Stomach smooth muscle (tissue), 2 donors: ENCODE measurements around the gene CELF5.

ENCODE experiments used
- H3K27ac ChIP-seq: one replicate; pipeline ENCODE4 v1.7.0; 2013; ENCODE audit warnings: mild to moderate bottlenecking, low read length, inconsistent platforms
- H3K27me3 ChIP-seq, 2 donors: one replicate each; pipeline ENCODE4 v1.7.0; 2013; ENCODE audit warnings: low read length in 2 of 2; ENCODE audit not compliant: insufficient read depth in 2 of 2, control insufficient read depth in 1 of 2
- H3K36me3 ChIP-seq, 2 donors: one replicate each; pipeline ENCODE4 v1.7.0; 2013; ENCODE audit warnings: low read length in 2 of 2; ENCODE audit not compliant: control insufficient read depth in 2 of 2, insufficient read depth in 2 of 2
- H3K4me1 ChIP-seq: one replicate; pipeline ENCODE4 v1.7.0; 2013; ENCODE audit warnings: low read length; ENCODE audit not compliant: control insufficient read depth, insufficient read depth
- H3K4me3 ChIP-seq, 2 donors: one replicate each; pipeline ENCODE4 v1.7.0; 2013; ENCODE audit warnings: low read length in 2 of 2
- H3K9ac ChIP-seq, 2 donors: one replicate each; pipeline ENCODE4 v1.7.0; 2013; ENCODE audit warnings: low read length in 2 of 2, mild to moderate bottlenecking in 1 of 2
- H3K9me3 ChIP-seq, 2 donors: one replicate each; pipeline ENCODE4 v1.7.0; 2013; ENCODE audit warnings: low read length in 2 of 2; ENCODE audit not compliant: control insufficient read depth in 2 of 2
- donor health status: healthy.
- donor health status: Pancreatic carcinoma.

Gene CELF5

GRCh38 chr19:3316132-3316648, 91.7 kb downstream of the CELF5 start:
- Histone ChIP-seq H3K9me3 (no peaks in the 10 kb centered on the region), H3K9ac (no peak overlapping the region), H3K4me3 (no peak overlapping the region), H3K27me3 (peaks cover 30 to 34% of the 10 kb centered on the region in 2 donors), H3K27ac (no peak overlapping the region), H3K36me3 (no peaks in the 10 kb centered on the region), H3K4me1 (no peaks in the 10 kb centered on the region)

- no peak overlapping the region for H3K4me3 ChIP-seq
- H3K9ac ChIP-seq, result no peak overlapping the region
- H3K27ac ChIP-seq, result no peak overlapping the region
- H3K27me3 ChIP-seq, result peaks cover 26 to 30% of the 10 kb centered on the region in 2 donors
- H3K36me3 ChIP-seq, result no peaks in the 10 kb centered on the region
- H3K4me1 ChIP-seq, result no peaks in the 10 kb centered on the region
- no peaks in the 10 kb centered on the region for H3K9me3 ChIP-seq
These were observed 92.3 kb downstream of the CELF5 start for GRCh38 chr19:3316659-3317207.

DNA sequence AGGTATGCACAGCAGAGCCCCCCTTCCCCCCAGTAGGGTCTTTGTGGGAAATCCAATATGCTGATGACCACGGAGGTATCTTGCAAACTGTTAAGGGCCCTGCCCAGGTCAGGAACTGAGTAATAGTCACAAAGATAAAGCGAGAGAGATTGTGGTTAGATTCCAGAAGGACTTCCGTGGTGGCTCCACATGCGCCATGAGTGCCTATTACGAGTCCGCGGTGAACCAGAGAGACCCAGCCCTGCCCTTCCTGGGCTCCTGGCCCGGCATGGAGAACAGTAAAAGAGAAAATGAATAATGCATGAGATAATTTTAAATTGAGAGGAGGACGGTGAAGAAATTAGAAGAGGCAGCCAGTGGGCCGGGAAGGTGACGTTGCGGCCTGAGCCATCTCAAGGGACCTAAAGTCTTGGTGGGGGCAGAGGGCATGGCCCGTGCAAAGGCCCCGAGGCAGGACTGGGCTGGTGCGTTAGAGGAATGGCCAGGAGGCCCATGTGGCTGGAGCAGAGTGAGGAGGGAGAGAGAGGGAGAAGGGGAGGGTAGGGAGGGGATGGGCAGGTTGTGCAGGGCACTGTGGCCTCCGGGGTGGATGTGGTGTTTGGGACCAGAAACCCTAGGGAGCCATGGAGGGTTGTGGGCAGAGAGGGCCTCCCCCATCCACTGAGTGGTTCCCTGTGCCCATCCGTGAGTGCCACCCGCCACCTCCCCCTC, 95.3 kb downstream of the CELF5 start:
- H3K9ac ChIP-seq, result no peak overlapping the region
- no peaks in the 10 kb centered on the region for H3K36me3 ChIP-seq
- no peak overlapping the region for H3K4me3 ChIP-seq
- H3K9me3 ChIP-seq, result no peaks in the 10 kb centered on the region
- no peak overlapping the region for H3K27ac ChIP-seq
- peaks cover 14 to 20% of the 10 kb centered on the region in 2 donors for H3K27me3 ChIP-seq
- H3K4me1 ChIP-seq, result no peaks in the 10 kb centered on the region

DNA sequence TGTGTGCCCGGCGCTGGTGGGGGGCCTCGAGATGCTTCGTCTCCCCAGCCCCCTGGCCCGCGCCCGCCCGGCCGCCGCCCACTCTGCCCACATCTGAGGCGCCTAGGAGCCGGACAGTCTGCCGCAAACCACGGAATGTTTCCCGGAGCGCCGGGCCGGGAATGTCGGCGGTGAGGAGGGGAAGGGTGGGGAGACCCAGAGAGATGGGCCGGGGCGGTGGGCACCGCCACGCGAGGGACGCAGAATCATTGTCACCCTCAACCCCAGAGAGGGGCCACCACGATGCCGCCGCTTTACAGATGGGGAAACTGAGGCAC, 95.9 kb downstream of the CELF5 start:
- Histone ChIP-seq H3K9me3 (no peaks in the 10 kb centered on the region), H3K27ac (no peak overlapping the region), H3K4me1 (no peaks in the 10 kb centered on the region), H3K9ac (no peak overlapping the region), H3K36me3 (no peaks in the 10 kb centered on the region), H3K27me3 (peaks cover 14 to 16% of the 10 kb centered on the region in 2 donors), H3K4me3 (no peak overlapping the region)

GRCh38 chr19:3320853-3321252, 96.4 kb downstream of the CELF5 start:
- no peak overlapping the region for H3K9ac ChIP-seq
- H3K27ac ChIP-seq, result no peak overlapping the region
- peaks cover 14% of the 10 kb centered on the region in 2 donors for H3K27me3 ChIP-seq
- H3K9me3 ChIP-seq, result no peaks in the 10 kb centered on the region
- H3K4me1 ChIP-seq, result no peaks in the 10 kb centered on the region
- H3K4me3 ChIP-seq, result no peak overlapping the region
- no peaks in the 10 kb centered on the region for H3K36me3 ChIP-seq

GRCh38 chr19:3321696-3322095, 97.2 kb downstream of the CELF5 start:
- no peaks in the 10 kb centered on the region for H3K4me1 ChIP-seq
- H3K36me3 ChIP-seq, result no peaks in the 10 kb centered on the region
- no peak overlapping the region for H3K27ac ChIP-seq
- H3K9ac ChIP-seq, result no peak overlapping the region
- no peaks in the 10 kb centered on the region for H3K9me3 ChIP-seq
- H3K27me3 ChIP-seq, result peaks cover 13 to 14% of the 10 kb centered on the region in 2 donors
- H3K4me3 ChIP-seq, result no peak overlapping the region

DNA sequence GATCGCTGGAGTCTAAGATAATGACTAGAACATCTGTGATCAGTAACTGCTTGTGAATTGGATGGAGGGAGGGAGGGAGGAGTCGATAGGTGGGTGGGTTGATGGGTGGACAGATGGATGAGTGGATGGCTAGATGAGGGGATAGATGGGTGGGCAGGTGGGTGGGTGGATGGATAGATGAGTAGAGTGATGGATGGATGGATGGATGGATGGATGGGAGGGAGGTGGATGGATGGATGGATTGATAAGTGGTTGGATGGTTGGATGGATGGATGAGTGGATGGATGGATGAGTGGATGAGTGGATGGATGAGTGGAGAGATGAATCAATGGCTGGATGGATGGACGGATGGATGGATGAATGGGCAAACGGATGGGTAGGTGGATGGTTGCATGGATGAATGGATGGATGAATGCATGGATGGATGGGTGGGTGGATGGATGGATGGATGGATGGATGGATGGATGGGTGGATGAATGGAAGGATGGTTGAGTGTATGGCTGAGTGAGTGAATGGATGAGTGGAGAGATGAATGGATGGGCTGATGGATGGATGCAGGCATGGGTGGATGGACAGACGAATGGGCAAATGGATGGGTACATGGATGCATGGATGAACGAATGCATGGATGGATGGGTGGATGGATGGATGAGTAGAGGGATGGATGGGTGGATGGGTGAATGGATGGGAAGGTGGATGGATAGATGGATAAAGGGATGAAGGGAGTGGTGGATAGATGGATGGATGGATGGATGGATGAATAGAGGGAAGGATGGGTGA, 97.9 kb downstream of the CELF5 start:
- Histone ChIP-seq H3K27me3 (peaks cover 7 to 13% of the 10 kb centered on the region in 2 donors), H3K9me3 (no peaks in the 10 kb centered on the region), H3K9ac (no peak overlapping the region), H3K36me3 (no peaks in the 10 kb centered on the region), H3K4me3 (no peak overlapping the region), H3K27ac (no peak overlapping the region), H3K4me1 (no peaks in the 10 kb centered on the region)

GRCh38 chr19:3323026-3323425, 98.6 kb downstream of the CELF5 start:
- no peak overlapping the region for H3K9ac ChIP-seq
- H3K9me3 ChIP-seq, result no peaks in the 10 kb centered on the region
- H3K4me3 ChIP-seq, result no peak overlapping the region
- H3K27ac ChIP-seq, result no peak overlapping the region
- H3K36me3 ChIP-seq, result no peaks in the 10 kb centered on the region
- H3K4me1 ChIP-seq, result no peaks in the 10 kb centered on the region
- peaks cover 6 to 13% of the 10 kb centered on the region in 2 donors for H3K27me3 ChIP-seq

GRCh38 chr19:3323658-3324057, 99.2 kb downstream of the CELF5 start:
- Histone ChIP-seq H3K27ac (no peak overlapping the region), H3K27me3 (peaks cover 6 to 13% of the 10 kb centered on the region in 2 donors), H3K36me3 (no peaks in the 10 kb centered on the region), H3K4me3 (no peak overlapping the region), H3K9ac (no peak overlapping the region), H3K9me3 (no peaks in the 10 kb centered on the region), H3K4me1 (no peaks in the 10 kb centered on the region)

- Histone ChIP-seq H3K27me3 (peaks cover 6 to 12% of the 10 kb centered on the region in 2 donors), H3K9ac (no peak overlapping the region), H3K4me3 (no peak overlapping the region), H3K9me3 (no peaks in the 10 kb centered on the region), H3K27ac (no peak overlapping the region), H3K36me3 (no peaks in the 10 kb centered on the region), H3K4me1 (no peaks in the 10 kb centered on the region)
These were observed 100.0 kb downstream of the CELF5 start for GRCh38 chr19:3324405-3324856.
